HepG2 (cell line): Measurements from ENCODE around the gene UPF3A. TPM values are rescaled to one million over a fixed set of nuclear protein-coding genes. Genes with fewer than 3 reads are reported as not detected.

Experiments used
- DMTF1 ChIP-seq: sonication (generic); formaldehyde crosslinking; IDR thresholded peaks from 2 replicates; pipeline ENCODE4 v1.4.0; 2020; ENCODE audit warnings: mild to moderate bottlenecking, missing genetic modification reagents
- DNMT3B ChIP-seq: conservative IDR thresholded peaks from 2 replicates; pipeline ENCODE4 v1.6.1; 2016; ENCODE audit warnings: missing biosample characterization, control low read depth
- IKZF4 ChIP-seq: sonication (generic); formaldehyde crosslinking; IDR thresholded peaks from 2 replicates; pipeline ENCODE4 v1.5.1; 2020; ENCODE audit warnings: borderline replicate concordance, mild to moderate bottlenecking, low read depth, missing genetic modification reagents; ENCODE audit errors: not compliant biosample characterization
- JARID2 ChIP-seq: sonication (generic); formaldehyde crosslinking; IDR thresholded peaks from 2 replicates; pipeline ENCODE4 v1.8.1; 2023; ENCODE audit warnings: missing genetic modification reagents, inconsistent platforms; ENCODE audit not compliant: insufficient replicate concordance
- JUN ChIP-seq: sonication (generic); formaldehyde crosslinking; IDR thresholded peaks from 2 replicates; pipeline ENCODE4 v1.4.0; 2020; ENCODE audit warnings: mild to moderate bottlenecking, missing genetic modification reagents
- MEIS2 ChIP-seq: sonication (generic); formaldehyde crosslinking; IDR thresholded peaks from 2 replicates; pipeline ENCODE4 v1.9.0; 2021; ENCODE audit warnings: mild to moderate bottlenecking, missing genetic modification reagents
- PREB ChIP-seq: sonication (generic); formaldehyde crosslinking; IDR thresholded peaks from 2 replicates; pipeline ENCODE4 v1.4.0; 2020; ENCODE audit warnings: missing genetic modification reagents
- RNF2 ChIP-seq: fragments of 450-650 bp; conservative IDR thresholded peaks from 2 replicates; pipeline ENCODE4 v1.6.1; 2016; ENCODE audit warnings: low read depth
- TOPORS ChIP-seq: sonication (generic); formaldehyde crosslinking; IDR thresholded peaks from 2 replicates; pipeline ENCODE4 v1.8.0; 2023; ENCODE audit warnings: mild to moderate bottlenecking, missing genetic modification reagents
- WIZ ChIP-seq: sonication (generic); formaldehyde crosslinking; IDR thresholded peaks from 2 replicates; pipeline ENCODE4 v1.5.1; 2020; ENCODE audit warnings: mild to moderate bottlenecking, missing genetic modification reagents
- ZBTB38 ChIP-seq: sonication (generic); formaldehyde crosslinking; IDR thresholded peaks from 2 replicates; pipeline ENCODE4 v1.5.1; 2020; ENCODE audit warnings: mild to moderate bottlenecking, missing genetic modification reagents
- ZFP90 ChIP-seq: sonication (generic); formaldehyde crosslinking; IDR thresholded peaks from 2 replicates; pipeline ENCODE4 v1.8.0; 2022; ENCODE audit warnings: missing genetic modification reagents, mild to moderate bottlenecking, inconsistent platforms, borderline replicate concordance
- ZNF143 ChIP-seq: sonication (generic); formaldehyde crosslinking; IDR thresholded peaks from 2 replicates; pipeline ENCODE4 v1.4.0; 2020; ENCODE audit warnings: missing genetic modification reagents
- ZNF18 ChIP-seq: sonication (generic); formaldehyde crosslinking; IDR thresholded peaks from 2 replicates; pipeline ENCODE4 v1.8.0; 2022; ENCODE audit warnings: mild to moderate bottlenecking, missing genetic modification reagents; ENCODE audit not compliant: insufficient replicate concordance
- ZNF280B ChIP-seq: sonication (generic); formaldehyde crosslinking; IDR thresholded peaks from 2 replicates; pipeline ENCODE4 v1.5.0; 2020; ENCODE audit warnings: missing genetic modification reagents, mild to moderate bottlenecking, borderline replicate concordance
- ZNF430 ChIP-seq: sonication (generic); formaldehyde crosslinking; IDR thresholded peaks from 2 replicates; pipeline ENCODE4 v1.9.0; 2021; ENCODE audit warnings: mild to moderate bottlenecking, missing genetic modification reagents
- polyA plus RNA-seq, 8 experiments: library from polyadenylated mRNA; depleted of rRNA in 3 of 8; stranded (reverse) in 7 of 8; unstranded in 1 of 8; fragments of >200 nt; fragmentation: Illumina TruSeq in 4 of 8; extraction: Trizol in 4 of 8; gene quantifications; 2 replicates each; pipeline versions ENCODE4 v1.2.1 to v1.2.3, GENCODE V29; 2011 to 2016; ENCODE audit warnings: low read depth in 4 of 8, missing spikeins in 1 of 8, mixed read lengths in 1 of 8; ENCODE audit not compliant: insufficient read depth in 1 of 8
- total RNA-seq, 5 experiments: library from RNA; depleted of rRNA; stranded (reverse); fragments of >200 nt; fragmentation: Illumina TruSeq; extraction: Trizol; gene quantifications; 2 replicates each; pipeline ENCODE4 v1.2.3, GENCODE V29; 2016; ENCODE audit warnings: low read depth in 1 of 5
- TF ChIP-seq, protein P1 (sequence below): IDR thresholded peaks from 2 replicates; pipeline ENCODE4 v1.6.1; 2016; ENCODE audit warnings: low read depth
- TF ChIP-seq, protein P2 (sequence below): sonication (generic); formaldehyde crosslinking; IDR thresholded peaks from 2 replicates; pipeline ENCODE4 v1.8.0; 2022; ENCODE audit warnings: mild to moderate bottlenecking, missing genetic modification reagents, borderline replicate concordance

Gene UPF3A
- total and polyA plus RNA-seq, 2 of the 13 experiments (the other 11 are each of a cell fraction or from before 2014, with no cell fraction given), result 60.2 to 63.8 TPM

DNA sequence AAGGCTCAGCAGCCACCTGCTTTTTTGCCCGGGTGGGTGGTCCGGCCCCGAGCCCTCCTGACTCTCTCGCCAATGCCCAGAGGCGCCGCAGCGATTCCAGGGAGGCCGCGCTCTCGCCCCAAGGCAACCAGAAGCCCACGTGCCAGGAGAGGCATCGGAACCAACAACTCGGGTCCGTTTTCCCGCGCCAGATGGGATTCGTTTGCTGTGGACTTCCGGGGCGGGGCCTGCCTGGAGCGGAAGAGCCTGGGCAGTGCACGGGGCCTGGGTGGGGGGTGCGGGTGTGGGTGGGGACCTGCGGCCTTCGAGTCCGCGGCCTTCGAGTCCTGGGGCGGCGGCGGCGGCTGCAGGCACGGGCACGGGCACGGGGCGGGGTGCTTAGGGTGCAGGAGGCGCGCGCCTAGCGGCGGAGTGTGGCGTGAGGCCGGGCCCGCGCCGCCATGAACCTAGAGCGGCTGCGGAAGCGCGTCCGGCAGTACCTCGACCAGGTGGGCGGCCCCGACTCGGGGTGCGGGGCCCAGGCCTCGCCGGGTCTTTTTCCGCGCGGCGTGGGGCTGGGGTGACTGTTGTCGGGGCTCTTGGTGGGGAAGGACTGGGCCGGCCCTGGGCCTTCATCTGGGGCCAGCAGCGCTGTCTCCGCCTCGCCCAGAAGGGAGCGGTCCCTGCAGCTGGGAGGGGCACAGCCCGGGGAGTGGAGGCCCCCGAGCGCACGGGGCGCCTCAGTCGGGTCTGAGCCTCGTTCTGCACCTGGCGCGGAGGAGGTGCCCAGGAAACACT is 46.6 kb upstream of the UPF3A start, which contains the start of gene CDC16 (continued):
- TF ChIP-seq DNMT3B (CRISPR knock-in tag) (no peak), RNF2 (peak; percentile 97), DMTF1 (CRISPR knock-in tag) (peak; percentile 29; the same call in 1 of the 2 replicates), MEIS2 (CRISPR knock-in tag) (peak; percentile 82; the same call in 1 of the 2 replicates), JARID2 (CRISPR knock-in tag) (no peak), WIZ (CRISPR knock-in tag) (peak; percentile 95), IKZF4 (CRISPR knock-in tag) (peak; percentile 79), ZNF280B (CRISPR knock-in tag) (peak; percentile 47; the same call in 1 of the 2 replicates), ZNF143 (no peak; the same call in 1 of the 2 replicates), PREB (CRISPR knock-in tag) (peak; percentile 29; the same call in 1 of the 2 replicates), TOPORS (peak; percentile 95), ZBTB38 (CRISPR knock-in tag) (peak; percentile 78), JUN (CRISPR knock-in tag) (no peak), ZNF430 (CRISPR knock-in tag) (peak; percentile 82; the same call in 1 of the 2 replicates), ZFP90 (CRISPR knock-in tag) (peak; percentile 46; the same call in 1 of the 2 replicates), ZNF18 (CRISPR knock-in tag) (peak; percentile 61)
- TF ChIP-seq, protein P1, sequence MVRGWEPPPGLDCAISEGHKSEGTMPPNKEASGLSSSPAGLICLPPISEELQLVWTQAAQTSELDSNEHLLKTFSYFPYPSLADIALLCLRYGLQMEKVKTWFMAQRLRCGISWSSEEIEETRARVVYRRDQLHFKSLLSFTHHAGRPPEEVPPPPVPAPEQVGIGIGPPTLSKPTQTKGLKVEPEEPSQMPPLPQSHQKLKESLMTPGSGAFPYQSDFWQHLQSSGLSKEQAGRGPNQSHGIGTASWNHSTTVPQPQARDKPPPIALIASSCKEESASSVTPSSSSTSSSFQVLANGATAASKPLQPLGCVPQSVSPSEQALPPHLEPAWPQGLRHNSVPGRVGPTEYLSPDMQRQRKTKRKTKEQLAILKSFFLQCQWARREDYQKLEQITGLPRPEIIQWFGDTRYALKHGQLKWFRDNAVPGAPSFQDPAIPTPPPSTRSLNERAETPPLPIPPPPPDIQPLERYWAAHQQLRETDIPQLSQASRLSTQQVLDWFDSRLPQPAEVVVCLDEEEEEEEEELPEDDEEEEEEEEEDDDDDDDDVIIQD (CRISPR knock-in tag), result peak; percentile 61; the same call in 1 of the 2 replicates
- TF ChIP-seq, protein P2, sequence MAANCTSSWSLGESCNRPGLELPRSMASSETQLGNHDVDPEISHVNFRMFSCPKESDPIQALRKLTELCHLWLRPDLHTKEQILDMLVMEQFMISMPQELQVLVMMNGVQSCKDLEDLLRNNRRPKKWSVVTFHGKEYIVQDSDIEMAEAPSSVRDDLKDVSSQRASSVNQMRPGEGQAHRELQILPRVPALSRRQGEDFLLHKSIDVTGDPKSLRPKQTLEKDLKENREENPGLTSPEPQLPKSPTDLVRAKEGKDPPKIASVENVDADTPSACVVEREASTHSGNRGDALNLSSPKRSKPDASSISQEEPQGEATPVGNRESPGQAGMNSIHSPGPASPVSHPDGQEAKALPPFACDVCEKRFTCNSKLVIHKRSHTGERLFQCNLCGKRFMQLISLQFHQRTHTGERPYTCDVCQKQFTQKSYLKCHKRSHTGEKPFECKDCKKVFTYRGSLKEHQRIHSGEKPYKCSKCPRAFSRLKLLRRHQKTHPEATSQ (CRISPR knock-in tag), result peak; percentile 85; the same call in 1 of the 2 replicates
